GM12874 (cell line): Measurements from ENCODE around the gene NRXN3.

Source experiments
- TF ChIP-seq, protein P1 (sequence below): IDR thresholded peaks from 2 replicates; pipeline ENCODE4 v1.5.1; 2011; ENCODE audit warnings: low read depth, mild to moderate bottlenecking, control low read depth, low read length, moderate library complexity; ENCODE audit not compliant: insufficient read depth

The NRXN3 gene

GRCh38 chr14:79805636-79806035 is 1635.5 kb downstream of the NRXN3 start:
- TF ChIP-seq, protein P1, sequence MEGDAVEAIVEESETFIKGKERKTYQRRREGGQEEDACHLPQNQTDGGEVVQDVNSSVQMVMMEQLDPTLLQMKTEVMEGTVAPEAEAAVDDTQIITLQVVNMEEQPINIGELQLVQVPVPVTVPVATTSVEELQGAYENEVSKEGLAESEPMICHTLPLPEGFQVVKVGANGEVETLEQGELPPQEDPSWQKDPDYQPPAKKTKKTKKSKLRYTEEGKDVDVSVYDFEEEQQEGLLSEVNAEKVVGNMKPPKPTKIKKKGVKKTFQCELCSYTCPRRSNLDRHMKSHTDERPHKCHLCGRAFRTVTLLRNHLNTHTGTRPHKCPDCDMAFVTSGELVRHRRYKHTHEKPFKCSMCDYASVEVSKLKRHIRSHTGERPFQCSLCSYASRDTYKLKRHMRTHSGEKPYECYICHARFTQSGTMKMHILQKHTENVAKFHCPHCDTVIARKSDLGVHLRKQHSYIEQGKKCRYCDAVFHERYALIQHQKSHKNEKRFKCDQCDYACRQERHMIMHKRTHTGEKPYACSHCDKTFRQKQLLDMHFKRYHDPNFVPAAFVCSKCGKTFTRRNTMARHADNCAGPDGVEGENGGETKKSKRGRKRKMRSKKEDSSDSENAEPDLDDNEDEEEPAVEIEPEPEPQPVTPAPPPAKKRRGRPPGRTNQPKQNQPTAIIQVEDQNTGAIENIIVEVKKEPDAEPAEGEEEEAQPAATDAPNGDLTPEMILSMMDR, result no peak

DNA sequence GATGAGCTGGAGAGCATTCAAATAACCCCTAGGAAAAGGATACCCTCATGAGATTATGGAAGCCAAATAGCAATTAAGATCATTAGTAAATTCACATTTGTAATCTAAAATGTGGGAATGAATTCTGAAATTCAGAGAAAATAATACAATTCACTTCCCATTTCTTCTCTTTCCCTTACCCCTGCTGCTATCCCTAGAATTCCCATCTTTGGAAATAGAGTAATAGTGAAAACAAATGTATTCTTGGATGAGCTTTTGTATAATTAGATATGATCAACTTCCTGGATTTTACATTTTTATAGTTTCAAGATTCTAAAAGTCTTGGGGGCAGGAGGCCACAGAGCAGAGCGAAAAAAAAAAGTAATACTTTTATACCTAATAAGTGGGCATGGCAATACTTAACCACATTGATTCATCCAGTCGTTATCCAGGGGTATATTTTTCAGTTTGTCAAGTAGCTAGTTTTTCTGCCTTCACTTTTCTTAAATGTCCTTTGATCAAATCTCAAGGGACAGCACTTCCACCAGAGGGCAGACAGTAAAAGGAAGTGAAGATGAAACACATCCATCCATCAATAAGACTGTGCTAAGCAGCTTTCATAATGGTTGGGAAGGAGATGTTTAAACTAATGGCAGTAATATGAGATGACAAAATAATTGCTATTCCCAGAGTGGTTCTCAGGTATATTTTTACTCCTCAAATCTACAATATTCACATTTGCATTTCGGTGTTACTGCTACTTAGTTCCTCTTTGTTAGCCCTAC is 1639.9 kb downstream of the NRXN3 start:
- TF ChIP-seq, protein P1, result no peak

GRCh38 chr14:79820866-79821535 is 1650.8 kb downstream of the NRXN3 start:
- TF ChIP-seq, protein P1, result no peak

DNA sequence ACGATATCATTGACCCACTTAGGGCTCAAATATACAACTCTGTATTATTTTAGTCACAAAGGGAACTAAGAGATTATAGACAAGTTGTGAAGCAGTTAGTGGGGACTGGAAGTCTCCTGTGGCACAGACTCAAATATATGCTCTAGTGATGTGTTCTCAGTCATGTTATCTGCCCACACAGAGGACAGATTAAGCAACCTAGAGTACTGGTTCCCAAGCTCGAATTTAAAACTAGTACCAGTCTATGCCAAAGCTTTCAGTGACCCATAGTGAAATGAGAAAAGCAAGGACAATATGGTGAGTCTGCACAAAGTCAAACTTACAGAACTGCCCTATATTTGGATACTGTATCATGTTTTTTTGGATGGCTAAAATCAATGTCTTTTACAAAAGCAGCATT is 1651.9 kb downstream of the NRXN3 start:
- TF ChIP-seq, protein P1, result no peak

DNA sequence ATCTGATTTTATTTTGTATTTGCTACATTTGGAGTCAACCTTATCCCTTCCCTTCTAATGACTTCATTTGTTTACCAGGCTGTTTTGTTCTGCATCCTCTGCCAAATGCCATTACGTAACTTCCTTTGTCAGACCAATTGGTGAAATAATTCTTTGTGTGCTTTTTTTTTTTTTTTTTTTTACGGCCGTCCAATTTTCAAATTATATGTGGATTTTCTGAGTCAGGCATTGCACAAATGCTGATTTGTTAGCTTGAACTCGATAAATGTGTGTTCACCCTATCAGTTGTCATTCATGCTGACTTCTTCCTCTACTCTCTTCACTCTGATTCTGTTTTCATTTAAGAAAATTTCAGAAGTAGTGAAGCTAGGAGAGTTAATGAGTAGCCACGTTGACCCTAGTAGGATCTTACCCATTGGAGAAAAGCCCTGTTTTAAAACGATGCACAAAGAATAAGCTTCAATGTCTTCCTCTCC is 1654.9 kb downstream of the NRXN3 start:
- TF ChIP-seq, protein P1, result no peak

- TF ChIP-seq, protein P1, result no peak
These were observed 1656.2 kb downstream of the NRXN3 start for GRCh38 chr14:79826362-79826761.

DNA sequence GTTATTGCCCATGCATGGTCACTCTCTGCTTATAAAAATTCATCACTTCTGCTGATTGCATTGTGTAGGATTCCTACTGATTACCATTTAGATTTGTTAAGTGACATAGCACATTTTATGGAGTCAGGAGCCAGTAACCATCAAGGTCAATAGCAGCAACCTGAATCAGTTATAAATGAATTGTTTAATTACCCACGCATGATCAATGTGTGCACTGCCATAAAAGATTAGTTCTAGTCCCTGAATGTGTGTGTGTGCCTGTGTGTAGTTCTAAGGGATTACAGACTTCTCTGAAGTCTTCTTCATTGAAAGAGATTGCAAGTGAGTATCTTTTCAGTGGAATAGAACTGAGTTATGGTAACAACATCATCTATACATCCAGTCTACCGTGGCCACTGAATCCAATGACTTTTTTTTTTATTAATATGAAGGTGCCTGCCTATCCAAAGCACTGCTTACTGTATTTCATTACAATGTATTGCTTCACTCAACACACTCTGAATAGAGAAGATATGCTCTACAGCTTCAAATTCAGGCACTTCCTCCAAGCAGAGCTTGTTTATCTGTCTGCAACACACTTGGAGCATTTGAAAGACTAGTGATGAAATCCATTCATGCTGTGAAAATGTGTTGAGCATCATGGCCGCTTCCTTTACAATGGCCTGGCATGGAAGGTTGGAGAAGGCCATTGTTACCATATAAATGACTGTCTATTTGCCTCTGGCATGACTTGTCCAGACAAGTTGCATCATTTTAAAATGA is 1659.4 kb downstream of the NRXN3 start:
- TF ChIP-seq, protein P1, result no peak
